Measurements from ENCODE around the gene PDE10A. TPM values are rescaled to one million over a fixed set of nuclear protein-coding genes. Genes with fewer than 3 reads are reported as not detected.
"Not testable (repeated sequence)": the region's sequence is repeated elsewhere in the genome, so short reads cannot be mapped to it uniquely, and the experiment has no call there.

Gene PDE10A
- total RNA-seq, 1 experiment from 2014 or later: 3.1 TPM

DNA sequence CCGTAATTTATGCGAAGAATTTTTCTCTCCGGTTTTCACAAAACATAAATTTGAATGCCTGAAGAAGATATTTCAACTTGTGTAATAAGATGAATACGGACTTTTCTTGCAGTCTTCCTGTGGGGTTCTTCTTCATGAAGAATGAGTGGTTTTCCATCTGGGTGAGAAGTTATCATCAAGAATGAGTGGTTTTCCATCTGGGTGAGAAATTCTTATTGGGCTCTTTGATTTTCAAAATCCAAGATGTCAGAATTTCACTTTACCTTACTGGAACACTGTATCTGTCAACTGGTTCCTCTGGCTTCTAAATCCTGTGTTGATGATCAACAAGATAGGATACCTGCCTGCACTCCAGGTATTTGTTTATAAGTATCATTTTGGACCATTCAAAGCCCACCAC, 193.6 kb downstream of the PDE10A start (continued):
- TF ChIP-seq ELF4 (CRISPR knock-in tag; IDR thresholded peaks at IDR 0.05; ENCODE audit: low read depth) (no peak), TCF7 (CRISPR knock-in tag; IDR thresholded peaks at IDR 0.05; ENCODE audit: low read depth) (no peak)

DNA sequence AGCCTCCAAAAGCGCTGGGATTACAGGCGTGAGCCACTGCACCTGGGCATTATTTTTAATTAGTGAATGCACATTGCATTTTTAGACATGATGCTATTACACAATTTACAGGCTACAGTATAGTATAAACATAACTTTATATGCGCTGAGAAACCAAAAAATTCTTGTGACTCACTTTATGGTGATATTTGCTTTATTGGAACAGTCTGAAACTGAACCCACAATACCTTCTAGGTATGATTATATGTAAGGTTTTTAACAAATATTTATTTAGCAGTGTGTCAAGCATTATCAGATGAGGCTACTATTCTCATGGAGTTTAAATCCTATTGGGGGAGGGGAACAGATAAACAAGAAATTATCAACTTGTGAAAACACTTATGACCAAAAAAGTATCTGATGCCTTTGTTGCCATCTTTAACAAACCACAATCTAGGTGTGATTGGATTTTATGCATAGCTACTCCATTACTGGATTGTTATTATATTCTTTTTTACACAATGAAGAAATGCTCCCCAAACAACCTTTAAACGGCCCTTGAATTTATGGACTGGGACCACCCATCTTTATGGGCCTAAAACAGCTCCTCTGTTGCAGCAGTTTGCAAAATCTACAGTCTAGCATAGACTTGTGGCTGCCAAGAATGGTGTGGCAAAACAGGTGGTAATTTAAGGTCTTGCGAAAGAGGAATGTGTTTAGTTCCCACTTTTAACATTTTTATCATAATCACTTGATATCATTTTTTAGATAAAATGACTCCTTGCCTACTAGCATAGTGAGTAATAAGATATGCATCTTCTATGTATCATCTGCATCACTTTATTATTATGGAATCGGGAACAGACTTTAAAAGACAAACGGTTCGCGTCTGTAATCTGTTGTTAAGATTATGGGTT, 194.5 kb downstream of the PDE10A start:
- POLR2A ChIA-PET: no interaction called here
- no peak overlapping the region for H3K4me3 Mint-ChIP-seq
- 0 out of 2 replicates have a peak, but pooled peaks cover 3% of the 10 kb centered on the region for H3K4me1 Mint-ChIP-seq
- TF ChIP-seq, protein P1, sequence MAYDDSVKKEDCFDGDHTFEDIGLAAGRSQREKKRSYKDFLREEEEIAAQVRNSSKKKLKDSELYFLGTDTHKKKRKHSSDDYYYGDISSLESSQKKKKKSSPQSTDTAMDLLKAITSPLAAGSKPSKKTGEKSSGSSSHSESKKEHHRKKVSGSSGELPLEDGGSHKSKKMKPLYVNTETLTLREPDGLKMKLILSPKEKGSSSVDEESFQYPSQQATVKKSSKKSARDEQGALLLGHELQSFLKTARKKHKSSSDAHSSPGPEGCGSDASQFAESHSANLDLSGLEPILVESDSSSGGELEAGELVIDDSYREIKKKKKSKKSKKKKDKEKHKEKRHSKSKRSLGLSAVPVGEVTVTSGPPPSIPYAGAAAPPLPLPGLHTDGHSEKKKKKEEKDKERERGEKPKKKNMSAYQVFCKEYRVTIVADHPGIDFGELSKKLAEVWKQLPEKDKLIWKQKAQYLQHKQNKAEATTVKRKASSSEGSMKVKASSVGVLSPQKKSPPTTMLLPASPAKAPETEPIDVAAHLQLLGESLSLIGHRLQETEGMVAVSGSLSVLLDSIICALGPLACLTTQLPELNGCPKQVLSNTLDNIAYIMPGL (CRISPR knock-in tag; IDR thresholded peaks at IDR 0.05): no peak
- no peak for TF ChIP-seq OVOL2 (CRISPR knock-in tag; IDR thresholded peaks at IDR 0.05; ENCODE audit: borderline replicate concordance)
- no peak for TF ChIP-seq ATF1 (CRISPR knock-in tag; IDR thresholded peaks at IDR 0.05)
- TF ChIP-seq ZNF219 (CRISPR knock-in tag; IDR thresholded peaks at IDR 0.05; ENCODE audit: borderline replicate concordance): no peak
- TF ChIP-seq, protein P2, sequence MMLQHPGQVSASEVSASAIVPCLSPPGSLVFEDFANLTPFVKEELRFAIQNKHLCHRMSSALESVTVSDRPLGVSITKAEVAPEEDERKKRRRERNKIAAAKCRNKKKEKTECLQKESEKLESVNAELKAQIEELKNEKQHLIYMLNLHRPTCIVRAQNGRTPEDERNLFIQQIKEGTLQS (CRISPR knock-in tag; conservative IDR thresholded peaks at IDR 0.05): no peak
- TF ChIP-seq HMGA2 (CRISPR knock-in tag; IDR thresholded peaks at IDR 0.05): no peak
- TF ChIP-seq, protein P3, sequence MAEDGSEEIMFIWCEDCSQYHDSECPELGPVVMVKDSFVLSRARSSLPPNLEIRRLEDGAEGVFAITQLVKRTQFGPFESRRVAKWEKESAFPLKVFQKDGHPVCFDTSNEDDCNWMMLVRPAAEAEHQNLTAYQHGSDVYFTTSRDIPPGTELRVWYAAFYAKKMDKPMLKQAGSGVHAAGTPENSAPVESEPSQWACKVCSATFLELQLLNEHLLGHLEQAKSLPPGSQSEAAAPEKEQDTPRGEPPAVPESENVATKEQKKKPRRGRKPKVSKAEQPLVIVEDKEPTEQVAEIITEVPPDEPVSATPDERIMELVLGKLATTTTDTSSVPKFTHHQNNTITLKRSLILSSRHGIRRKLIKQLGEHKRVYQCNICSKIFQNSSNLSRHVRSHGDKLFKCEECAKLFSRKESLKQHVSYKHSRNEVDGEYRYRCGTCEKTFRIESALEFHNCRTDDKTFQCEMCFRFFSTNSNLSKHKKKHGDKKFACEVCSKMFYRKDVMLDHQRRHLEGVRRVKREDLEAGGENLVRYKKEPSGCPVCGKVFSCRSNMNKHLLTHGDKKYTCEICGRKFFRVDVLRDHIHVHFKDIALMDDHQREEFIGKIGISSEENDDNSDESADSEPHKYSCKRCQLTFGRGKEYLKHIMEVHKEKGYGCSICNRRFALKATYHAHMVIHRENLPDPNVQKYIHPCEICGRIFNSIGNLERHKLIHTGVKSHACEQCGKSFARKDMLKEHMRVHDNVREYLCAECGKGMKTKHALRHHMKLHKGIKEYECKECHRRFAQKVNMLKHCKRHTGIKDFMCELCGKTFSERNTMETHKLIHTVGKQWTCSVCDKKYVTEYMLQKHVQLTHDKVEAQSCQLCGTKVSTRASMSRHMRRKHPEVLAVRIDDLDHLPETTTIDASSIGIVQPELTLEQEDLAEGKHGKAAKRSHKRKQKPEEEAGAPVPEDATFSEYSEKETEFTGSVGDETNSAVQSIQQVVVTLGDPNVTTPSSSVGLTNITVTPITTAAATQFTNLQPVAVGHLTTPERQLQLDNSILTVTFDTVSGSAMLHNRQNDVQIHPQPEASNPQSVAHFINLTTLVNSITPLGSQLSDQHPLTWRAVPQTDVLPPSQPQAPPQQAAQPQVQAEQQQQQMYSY (CRISPR knock-in tag; IDR thresholded peaks at IDR 0.05): no peak
- peaks cover 23% of the 10 kb centered on the region for H3K9me3 Mint-ChIP-seq
- H3K27ac Mint-ChIP-seq: no peak overlapping the region
- CTCF ChIA-PET: no interaction called here
- DNase-seq (ENCODE audit: low spot score): no peak
- H3K27me3 Mint-ChIP-seq (ENCODE audit: low read depth): no peaks in the 10 kb centered on the region
- no peak for ATAC-seq
- H3K36me3 Mint-ChIP-seq: peaks cover 23% of the 10 kb centered on the region

DNA sequence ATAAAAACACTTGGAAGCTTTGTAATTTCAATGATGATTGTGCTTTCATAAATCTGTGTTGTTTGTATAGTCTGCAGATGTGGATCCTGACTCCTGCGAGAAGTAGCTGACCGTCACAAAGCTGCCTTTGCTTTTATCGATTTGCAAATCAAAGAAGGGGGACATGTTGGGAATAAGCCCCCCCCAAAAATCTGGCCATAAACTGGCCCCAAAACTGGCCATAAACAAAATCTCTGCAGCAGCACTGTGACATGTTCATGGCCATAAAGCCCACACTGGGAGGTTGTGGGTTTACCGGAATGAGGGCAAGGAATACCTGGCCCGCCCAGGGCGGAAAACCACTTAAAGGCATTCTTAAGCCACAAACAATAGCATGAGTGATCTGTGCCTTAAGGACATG, 199.5 kb downstream of the PDE10A start:
- H3K27ac Mint-ChIP-seq; ATAC-seq; H3K4me3 Mint-ChIP-seq; POLR2A ChIA-PET; DNase-seq (ENCODE audit: low spot score); CTCF ChIA-PET: not testable (repeated sequence)
- peaks cover 40% of the 10 kb centered on the region for H3K36me3 Mint-ChIP-seq
- H3K27me3 Mint-ChIP-seq (ENCODE audit: low read depth): peaks cover 25% of the 10 kb centered on the region
- H3K9me3 Mint-ChIP-seq: peaks cover 39% of the 10 kb centered on the region
- H3K4me1 Mint-ChIP-seq: peaks cover 29% of the 10 kb centered on the region

DNA sequence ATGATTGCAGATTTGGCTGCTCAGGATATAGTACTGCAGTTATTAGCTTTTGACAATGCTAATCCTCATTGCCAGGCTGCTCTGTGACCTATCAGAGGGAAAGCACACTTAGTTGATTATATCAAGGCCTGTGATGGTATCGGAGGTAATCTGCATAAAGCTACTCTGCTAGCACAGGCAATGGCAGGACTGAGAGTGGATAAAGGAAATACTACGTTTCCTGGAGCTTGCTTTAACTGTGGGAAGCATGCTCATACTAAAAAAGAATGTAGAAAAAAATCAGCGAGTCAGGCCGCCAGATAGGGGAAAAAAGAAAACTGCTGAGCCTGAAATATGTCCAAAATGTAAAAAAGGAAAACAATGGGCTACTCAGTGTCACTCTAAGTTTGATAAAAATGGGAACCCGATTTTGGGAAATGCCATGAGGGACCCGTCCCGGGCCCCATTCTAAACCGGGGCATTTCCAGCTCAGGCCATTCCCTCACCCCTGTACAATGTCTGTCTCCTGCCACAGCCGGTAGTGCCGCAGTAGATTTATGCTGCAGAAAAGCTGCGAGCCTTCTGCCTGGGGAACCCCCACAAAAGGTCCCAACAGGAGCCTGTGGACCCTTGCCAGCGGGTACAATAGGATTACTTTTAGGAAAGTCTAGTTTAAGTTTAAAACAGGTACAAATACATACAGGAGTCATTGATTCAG, 203.3 kb downstream of the PDE10A start:
- not testable (repeated sequence) for DNase-seq (ENCODE audit: low spot score); H3K4me3 Mint-ChIP-seq; H3K27ac Mint-ChIP-seq; ATAC-seq
- H3K36me3 Mint-ChIP-seq: peaks cover 29% of the 10 kb centered on the region
- peaks cover 30% of the 10 kb centered on the region for H3K27me3 Mint-ChIP-seq (ENCODE audit: low read depth)
- peaks cover 40% of the 10 kb centered on the region for H3K4me1 Mint-ChIP-seq
- H3K9me3 Mint-ChIP-seq: peaks cover 28% of the 10 kb centered on the region
- CTCF ChIA-PET: interaction anchor here (0.6 to 1.6 kb wide), 3 partner anchors 12 to 472 kb away, joined by 3 to 4 read pairs (median 3); no protein-coding TSS in a partner anchor
- POLR2A ChIA-PET: interaction anchor here (1.2 kb wide), 1 partner anchor 11 kb away, joined by 3 read pairs; no protein-coding TSS in a partner anchor

All from WTC11 (cell line).